Epithelial cell of proximal tubule (primary cell): Measurements from ENCODE around the gene POLR1F. TPM values are rescaled to one million over a fixed set of nuclear protein-coding genes. Genes with fewer than 3 reads are reported as not detected.

Experiments
- DNase-seq: peaks from one replicate; pipeline ENCODE4 v3.0.0-alpha.2; 2011; ENCODE audit warnings: low read depth
- H3K4me3 ChIP-seq: 2 replicates; pipeline ENCODE4 v1.5.1; 2011; ENCODE audit warnings: low read depth, mild to moderate bottlenecking, low read length
- CTCF ChIP-seq: conservative IDR thresholded peaks from 2 replicates; pipeline ENCODE4 v1.5.1; 2012; ENCODE audit warnings: low read depth, mild to moderate bottlenecking, low read length
- total RNA-seq: library from RNA; depleted of rRNA; stranded (reverse); fragments of >200 nt; gene quantifications from 2 replicates; pipeline ENCODE4 v1.2.3, GENCODE V29; 2015

POLR1F gene
- total RNA-seq, 1 donor from 2014 or later = 60.1 TPM

GRCh38 chr7:19681596-19681995 is 27.2 kb downstream of the POLR1F start:
- H3K4me3 ChIP-seq = no peak overlapping the region
- TF ChIP-seq CTCF = no peak
- DNase-seq = no peak

GRCh38 chr7:19677180-19677579 is 31.7 kb downstream of the POLR1F start:
- TF ChIP-seq CTCF = no peak
- no peak for DNase-seq
- no peak overlapping the region for H3K4me3 ChIP-seq

GRCh38 chr7:19675816-19676215 is 33.0 kb downstream of the POLR1F start:
- TF ChIP-seq CTCF = no peak
- no peak for DNase-seq
- no peak overlapping the region for H3K4me3 ChIP-seq

- H3K4me3 ChIP-seq = no peak overlapping the region
- no peak for DNase-seq
- TF ChIP-seq CTCF = no peak
These were observed 34.4 kb downstream of the POLR1F start for GRCh38 chr7:19674266-19674960.

- H3K4me3 ChIP-seq = no peak overlapping the region
- DNase-seq = no peak
- no peak for TF ChIP-seq CTCF
These were observed 38.0 kb downstream of the POLR1F start for GRCh38 chr7:19670806-19671205.

GRCh38 chr7:19665399-19666008 is 43.3 kb downstream of the POLR1F start:
- peak; percentile 57 for TF ChIP-seq CTCF

GRCh38 chr7:19663816-19664462 is 44.9 kb downstream of the POLR1F start:
- no peak for DNase-seq
- TF ChIP-seq CTCF = no peak
- no peak overlapping the region for H3K4me3 ChIP-seq

More at GRCh38 chr7:19665399-19666008, 43.3 kb downstream of the POLR1F start:
- H3K4me3 ChIP-seq = no peak overlapping the region
- peak; percentile 12 for DNase-seq
